ENCODE measurements around the gene TSPAN18.

DNA sequence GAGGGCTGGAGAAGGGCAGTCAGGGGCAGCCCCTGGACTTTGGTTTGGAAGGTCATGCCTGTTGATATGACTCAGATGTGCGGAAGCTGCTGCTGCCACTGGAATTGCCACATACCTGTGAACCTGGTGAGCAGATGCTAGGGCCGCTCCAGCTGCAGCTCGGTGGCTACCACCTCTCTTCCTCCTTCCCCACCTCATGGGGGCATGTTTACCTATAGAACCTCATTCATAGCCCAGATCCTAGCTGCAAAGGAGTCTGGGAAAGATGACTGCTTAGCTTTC lies 17.5 kb upstream of the TSPAN18 start:
- TF ChIP-seq, protein P1, sequence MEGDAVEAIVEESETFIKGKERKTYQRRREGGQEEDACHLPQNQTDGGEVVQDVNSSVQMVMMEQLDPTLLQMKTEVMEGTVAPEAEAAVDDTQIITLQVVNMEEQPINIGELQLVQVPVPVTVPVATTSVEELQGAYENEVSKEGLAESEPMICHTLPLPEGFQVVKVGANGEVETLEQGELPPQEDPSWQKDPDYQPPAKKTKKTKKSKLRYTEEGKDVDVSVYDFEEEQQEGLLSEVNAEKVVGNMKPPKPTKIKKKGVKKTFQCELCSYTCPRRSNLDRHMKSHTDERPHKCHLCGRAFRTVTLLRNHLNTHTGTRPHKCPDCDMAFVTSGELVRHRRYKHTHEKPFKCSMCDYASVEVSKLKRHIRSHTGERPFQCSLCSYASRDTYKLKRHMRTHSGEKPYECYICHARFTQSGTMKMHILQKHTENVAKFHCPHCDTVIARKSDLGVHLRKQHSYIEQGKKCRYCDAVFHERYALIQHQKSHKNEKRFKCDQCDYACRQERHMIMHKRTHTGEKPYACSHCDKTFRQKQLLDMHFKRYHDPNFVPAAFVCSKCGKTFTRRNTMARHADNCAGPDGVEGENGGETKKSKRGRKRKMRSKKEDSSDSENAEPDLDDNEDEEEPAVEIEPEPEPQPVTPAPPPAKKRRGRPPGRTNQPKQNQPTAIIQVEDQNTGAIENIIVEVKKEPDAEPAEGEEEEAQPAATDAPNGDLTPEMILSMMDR (IDR thresholded peaks at IDR 0.05), result no peak
- TF ChIP-seq, protein P2, sequence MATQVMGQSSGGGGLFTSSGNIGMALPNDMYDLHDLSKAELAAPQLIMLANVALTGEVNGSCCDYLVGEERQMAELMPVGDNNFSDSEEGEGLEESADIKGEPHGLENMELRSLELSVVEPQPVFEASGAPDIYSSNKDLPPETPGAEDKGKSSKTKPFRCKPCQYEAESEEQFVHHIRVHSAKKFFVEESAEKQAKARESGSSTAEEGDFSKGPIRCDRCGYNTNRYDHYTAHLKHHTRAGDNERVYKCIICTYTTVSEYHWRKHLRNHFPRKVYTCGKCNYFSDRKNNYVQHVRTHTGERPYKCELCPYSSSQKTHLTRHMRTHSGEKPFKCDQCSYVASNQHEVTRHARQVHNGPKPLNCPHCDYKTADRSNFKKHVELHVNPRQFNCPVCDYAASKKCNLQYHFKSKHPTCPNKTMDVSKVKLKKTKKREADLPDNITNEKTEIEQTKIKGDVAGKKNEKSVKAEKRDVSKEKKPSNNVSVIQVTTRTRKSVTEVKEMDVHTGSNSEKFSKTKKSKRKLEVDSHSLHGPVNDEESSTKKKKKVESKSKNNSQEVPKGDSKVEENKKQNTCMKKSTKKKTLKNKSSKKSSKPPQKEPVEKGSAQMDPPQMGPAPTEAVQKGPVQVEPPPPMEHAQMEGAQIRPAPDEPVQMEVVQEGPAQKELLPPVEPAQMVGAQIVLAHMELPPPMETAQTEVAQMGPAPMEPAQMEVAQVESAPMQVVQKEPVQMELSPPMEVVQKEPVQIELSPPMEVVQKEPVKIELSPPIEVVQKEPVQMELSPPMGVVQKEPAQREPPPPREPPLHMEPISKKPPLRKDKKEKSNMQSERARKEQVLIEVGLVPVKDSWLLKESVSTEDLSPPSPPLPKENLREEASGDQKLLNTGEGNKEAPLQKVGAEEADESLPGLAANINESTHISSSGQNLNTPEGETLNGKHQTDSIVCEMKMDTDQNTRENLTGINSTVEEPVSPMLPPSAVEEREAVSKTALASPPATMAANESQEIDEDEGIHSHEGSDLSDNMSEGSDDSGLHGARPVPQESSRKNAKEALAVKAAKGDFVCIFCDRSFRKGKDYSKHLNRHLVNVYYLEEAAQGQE (IDR thresholded peaks at IDR 0.05; ENCODE audit: insufficient read depth in 1 of 2, low read depth in 2 of 2, low read length in 1 of 2), result no peak
- TF ChIP-seq POLR2AphosphoS5 (IDR thresholded peaks at IDR 0.05; ENCODE audit: low read depth, low read length), result no peak

Measured in Panc1 (cell line).